GM18873 (cell line): ENCODE data around the gene RTN1.
"Not testable (repeated sequence)": the region's sequence is repeated elsewhere in the genome, so short reads cannot be mapped to it uniquely, and the experiment has no call there.

ENCODE experiments used
- ATAC-seq: cut with Tn5 transposase; IDR thresholded peaks from one replicate; pipeline ENCODE4 v1.9.1; 2021; ENCODE audit warnings: mild to moderate bottlenecking, moderate library complexity, moderate number of reproducible peaks; ENCODE audit not compliant: unreplicated experiment, low FRiP score

The RTN1 gene

DNA sequence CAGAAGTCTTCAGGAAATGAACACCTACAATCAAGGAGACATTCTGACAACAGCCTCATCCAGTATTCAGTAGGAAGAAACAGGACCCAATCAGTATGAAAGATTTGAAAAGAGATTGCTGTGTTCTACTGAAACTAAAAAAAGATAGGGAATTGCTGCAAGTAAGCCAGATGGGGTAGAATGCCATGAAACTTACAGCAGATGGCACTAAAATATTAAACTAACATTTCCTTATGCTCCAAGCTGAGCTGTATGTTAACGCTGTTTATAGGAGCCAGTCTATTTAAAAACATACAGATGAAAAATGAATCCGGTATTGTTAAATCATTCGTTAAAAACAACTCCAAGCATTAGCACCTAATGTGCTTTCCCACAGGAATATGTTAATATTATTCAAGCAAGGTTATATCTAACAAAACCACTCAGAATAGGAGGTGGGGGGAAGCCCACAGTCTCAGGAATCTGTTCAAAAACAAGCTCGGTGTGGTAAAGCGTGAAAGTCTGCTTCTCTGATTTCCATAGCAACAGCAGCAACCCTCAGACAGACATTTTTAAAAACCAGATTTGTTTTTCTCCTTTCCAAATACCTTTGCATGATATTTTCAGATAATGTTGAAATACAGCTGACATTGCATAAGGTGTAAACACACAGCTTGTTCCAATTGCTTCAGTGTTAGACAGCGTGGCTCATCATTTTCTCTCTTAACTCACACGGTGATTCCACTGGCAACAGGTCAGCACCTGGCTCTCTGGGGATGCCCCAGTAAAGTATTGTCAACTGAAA is 162.6 kb downstream of the RTN1 start:
- ATAC-seq: no peak

DNA sequence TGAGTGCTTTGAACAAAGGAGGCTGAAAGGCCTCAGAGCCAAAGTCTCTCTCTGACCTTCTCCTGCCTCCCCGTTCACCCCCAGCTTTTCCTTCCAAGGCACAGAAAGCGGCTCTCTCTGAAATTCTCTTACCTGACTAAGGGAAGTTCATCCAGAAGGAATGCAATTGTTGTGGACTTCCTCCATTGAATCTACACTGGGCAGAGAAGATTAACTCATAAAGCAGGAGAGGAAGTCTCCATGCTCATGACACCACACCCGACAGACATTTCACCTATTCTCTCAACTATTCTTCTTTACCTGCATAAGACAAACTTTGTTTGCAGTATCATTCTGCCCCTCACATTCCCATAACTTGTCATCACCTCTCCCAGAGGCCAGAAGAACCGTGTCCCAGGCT is 164.7 kb downstream of the RTN1 start:
- no peak for ATAC-seq

DNA sequence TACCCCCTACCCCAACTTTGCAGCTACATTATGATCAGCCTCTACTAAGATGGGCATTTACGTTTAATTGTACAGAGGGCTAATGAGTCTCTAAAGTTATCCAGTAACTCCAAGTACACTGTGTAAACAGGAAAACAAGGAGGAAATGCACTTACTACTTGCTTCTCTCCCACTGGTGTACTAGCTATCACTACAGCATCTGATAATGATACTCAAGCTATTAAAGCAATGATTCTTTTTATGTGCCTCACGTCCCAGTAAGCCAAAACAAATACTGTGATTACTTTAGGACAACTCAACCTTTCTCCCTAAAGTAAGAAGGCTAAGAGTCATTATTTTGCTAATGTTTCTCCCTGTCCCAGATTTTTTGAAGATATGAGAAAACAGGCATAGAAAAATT is 165.3 kb downstream of the RTN1 start:
- ATAC-seq: no peak

DNA sequence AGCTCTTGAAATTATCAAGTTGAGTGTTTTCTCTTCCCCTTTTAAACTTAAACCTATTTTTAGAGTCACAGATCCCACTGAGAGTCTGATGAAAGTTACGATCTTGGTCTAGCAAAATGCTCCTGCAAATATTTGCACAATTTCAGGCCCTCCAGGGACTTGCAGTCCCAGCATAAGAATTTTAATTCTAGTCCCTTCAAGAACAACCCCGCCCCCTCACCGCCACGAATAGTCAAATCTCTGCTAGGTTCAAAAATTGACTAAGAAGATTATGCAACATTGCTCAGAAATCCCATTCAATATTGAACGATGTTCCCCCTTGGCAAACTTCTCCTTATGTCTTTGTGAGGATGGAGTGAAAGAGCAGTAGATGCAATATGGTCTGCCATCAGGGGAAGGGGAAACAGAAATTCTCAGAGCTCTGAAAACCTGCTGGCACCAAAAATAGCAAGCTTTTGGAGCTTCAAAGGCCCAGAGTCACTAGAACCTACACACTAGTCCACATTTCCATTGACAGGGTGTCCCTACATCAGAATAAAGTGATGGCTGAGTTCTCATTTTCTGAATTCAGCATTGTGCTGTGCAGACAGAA is 166.4 kb downstream of the RTN1 start:
- ATAC-seq: no peak

DNA sequence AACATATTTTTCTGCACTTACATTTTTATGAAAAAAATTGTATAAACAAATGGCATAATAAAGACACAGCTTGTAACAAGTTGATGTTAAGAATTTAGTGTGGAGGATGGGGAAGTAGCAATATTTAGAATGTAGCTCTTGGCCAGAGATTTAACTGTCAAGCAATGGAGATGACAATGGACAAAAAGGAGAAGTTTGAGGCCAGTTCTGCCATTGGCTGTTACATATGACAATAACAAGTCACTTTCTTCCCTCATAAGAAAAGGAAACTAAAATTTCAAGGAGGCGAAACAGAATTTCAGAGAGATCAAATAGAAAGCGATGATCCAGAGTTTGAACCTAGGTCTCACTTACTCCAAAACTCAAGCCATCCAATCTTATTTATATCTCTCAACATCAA is 171.1 kb downstream of the RTN1 start:
- no peak for ATAC-seq

DNA sequence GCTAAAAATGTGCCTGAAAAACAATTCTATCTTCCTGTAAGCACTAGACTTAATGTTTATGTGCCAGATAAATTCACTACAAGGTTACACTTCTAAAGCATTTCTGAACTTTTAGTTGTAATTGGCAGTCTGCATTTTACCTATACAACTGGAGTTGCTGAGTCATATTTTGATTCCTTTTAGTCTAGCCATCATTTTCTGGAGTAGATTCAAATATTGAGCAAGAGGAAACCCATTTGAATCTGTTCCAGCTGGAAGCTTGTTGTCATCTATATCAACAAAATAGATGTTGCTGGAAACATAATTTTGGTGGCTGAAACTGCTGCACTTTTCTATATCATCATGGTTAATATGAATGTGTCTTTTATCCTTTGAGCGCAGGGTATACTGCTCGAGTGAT is 171.8 kb downstream of the RTN1 start:
- ATAC-seq: no peak

DNA sequence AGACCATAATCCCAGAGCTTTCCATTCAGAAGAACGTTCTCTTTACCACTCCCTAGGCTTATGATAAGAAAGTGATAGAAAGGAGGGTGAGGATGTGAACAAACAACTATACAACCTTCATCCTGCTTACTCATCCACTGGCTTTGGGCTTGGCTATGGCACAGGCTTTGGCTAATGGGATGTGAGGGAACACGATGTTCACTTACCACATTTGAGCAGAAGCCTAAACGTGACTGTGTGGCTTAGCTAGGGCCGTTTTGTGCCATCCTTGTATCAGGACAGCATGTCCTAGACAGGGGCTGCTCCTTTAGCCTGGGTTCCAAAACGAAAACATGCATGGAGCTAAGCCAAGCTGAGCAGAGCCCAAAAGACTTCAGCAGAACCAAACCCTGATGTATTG is 175.4 kb downstream of the RTN1 start:
- no peak for ATAC-seq

DNA sequence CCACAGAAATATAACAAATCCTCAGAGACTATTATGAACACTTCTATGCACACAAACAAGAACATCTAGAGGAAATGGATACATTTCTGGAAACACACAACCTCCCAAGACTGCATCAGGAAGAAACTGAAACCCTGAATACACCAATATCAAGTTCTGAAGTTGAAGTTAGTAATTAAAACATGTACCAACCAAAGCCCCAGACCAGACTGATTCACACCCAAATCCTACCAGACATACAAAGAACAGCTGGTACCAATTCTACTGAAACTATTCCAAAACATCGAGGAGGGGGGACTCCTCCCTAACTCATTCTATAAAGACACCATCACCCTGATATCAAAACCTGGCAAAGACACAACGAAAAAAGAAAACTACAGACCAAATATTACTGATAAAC is 179.3 kb downstream of the RTN1 start:
- ATAC-seq: no peak

DNA sequence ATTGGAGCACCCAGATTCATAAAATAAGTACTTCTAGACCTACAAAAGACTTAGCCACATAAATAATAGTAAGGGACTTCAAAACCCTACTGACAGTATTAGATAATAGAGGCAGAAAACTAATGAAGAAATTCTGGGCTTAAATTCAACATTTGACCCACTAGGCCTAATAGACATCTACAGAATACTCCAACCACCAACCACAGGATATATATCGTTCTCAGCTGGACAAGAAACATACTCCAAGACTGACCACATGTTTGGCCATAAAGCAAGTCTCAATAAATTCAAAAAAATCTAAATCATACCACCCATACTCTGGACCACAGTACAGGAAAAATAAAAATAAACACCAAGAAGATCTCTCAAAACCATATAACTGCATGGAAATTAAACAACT is 180.2 kb downstream of the RTN1 start:
- ATAC-seq: no peak

DNA sequence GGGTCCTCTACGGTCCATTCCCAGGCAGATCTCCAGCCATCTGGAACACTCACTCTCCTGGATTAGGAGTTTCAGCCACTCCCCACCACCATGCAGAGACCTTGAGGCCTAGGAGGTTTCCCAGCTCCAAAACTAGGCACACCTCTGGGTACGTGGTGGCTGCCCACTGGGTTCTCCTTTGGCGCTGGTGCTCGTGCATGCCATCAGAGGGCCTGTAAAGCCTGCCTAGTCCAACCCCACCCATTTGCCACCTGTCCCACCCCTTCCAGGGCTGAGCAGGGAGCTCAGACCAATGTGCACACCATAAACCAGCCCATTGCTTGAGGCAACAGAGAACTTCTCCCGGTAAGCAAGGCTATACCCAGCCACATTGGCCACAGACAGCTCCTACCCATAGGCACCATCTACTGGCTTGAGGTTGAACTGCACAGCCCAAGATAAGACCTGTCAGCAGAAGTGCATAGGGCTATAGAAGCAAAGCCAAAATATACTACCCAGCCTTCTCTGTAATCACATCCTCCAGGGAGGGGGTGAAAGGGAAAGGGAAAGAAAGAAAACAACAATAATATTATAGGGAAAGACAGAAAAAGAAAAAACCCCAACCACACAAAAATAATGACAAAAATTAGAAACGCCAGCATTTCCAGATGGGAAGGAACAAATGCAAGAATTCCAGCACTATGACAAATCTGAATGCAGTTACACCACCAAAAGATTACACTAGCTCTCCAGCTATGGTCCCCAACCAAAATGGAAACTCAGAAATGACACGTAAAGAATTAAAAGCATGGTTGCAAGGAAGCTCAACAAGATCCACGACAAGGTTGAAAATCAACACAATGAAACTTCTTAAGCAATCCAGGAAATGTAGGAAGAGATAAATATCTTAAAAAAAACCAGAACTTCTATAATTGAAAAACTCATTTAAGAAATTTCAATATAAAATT is 182.1 kb downstream of the RTN1 start:
- peak; percentile 94 for ATAC-seq

DNA sequence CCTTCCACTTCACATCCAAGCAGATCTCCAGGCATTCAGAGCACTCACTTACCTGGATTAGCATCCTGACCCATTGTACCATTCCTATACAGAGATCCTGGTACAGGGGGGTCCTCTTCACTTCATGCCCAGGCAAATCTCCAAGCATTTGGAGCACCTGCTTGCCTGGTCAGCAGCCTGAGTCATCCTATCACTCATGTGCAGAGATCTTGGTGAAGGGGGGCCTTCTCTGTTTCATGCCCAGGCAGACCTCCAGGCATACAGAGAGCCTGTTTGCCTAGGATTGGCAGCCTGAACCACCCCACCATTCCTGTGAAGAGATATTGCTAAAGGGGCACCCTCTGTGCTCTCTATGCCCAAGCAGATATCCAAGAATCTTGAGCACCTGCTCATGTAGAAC is 182.9 kb downstream of the RTN1 start:
- ATAC-seq: no peak

DNA sequence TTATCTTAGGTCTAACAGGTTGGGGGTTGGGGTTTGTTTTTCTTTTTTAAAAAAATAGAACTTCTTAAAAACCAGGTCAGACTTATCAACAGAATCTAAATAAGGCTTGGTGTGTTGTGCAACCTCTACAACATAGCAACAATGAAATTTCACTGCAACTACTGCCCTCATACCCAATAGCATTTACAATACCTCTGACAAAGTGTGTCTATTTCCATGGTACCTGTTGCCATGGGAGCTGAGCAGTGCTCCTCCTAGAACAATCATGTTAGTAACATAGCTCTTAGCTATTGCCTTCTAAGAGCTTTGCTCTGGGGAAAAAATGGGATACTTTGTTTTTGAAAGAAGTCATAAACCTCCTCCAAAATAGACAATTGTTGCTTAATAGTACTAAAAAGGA is 190.7 kb downstream of the RTN1 start:
- no peak for ATAC-seq

DNA sequence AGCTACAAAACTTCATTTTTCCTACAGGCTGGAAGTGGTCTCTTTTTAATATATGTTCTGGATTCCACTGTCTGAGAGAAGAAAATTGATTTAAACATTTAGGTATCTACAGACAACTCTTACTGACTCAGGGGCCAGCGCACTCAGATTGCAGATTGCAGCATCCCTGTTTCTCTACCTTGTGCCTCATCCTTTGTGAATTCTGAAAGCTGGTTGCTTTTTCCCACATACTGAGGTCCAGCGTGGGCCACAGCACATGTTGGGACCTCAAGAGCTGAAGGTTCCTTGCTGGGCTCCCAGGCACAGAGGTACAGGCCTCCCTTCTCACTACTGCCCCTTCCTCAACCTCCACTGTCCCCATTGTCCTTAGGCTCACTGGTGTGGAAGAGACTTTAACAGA is 192.2 kb downstream of the RTN1 start:
- ATAC-seq: no peak

DNA sequence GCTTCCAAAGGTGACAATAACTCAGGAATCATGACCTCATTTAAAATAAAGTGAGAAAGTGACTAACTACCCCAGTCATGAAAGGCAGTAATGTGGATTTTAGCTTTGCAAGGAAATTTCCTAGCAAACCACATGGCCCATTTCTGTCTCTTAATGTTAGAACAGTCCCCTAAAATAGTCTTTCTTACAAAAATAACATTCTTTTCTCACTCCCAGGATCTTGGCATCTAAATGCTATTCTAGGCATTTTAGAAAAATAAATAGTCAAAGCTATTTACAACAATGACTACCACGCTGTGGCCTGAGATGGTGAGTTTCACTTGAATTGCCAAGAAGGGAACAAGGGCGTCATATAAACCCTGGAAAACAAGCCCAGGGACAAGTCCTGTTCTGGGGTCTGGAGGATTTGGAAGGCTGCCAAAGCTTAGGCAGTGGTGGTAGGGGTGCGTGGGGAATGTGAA is 192.8 kb downstream of the RTN1 start:
- ATAC-seq: no peak

DNA sequence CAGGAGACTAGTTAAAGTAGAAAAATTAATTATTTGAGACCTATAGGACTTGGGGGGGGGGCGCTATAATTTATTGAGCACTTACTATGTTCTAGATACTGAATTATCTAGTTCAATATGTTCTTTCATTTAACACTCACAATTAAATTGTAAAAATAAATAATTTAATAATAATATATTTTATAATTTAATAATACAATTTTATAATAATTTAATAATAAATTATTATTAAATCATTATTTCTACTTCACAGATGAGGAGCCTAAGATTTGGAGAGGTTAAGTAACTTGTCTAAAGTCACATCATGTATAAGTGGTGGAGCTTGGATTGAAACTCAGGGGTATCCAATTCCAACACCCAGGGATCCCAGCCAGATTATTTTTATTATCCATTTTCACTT is 195.2 kb downstream of the RTN1 start:
- no peak for ATAC-seq

DNA sequence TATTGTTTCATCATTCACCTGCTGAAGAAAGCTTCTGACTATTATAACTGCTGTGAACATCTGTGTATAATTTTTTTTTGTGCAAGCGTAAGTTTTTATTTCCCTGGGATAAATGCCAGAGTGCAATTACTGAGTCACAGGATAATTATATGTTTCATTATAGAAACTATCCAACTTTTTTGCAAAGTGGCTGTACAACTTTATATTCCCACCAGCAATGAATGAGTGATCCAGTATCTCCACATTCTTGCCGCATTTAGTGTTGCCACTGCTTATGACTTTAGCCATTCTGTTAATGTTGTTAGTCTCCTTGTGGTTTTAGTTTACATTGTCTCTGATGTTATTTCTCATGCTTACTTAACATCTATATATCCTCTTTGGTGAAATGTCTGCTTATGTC is 205.8 kb downstream of the RTN1 start:
- no peak for ATAC-seq

DNA sequence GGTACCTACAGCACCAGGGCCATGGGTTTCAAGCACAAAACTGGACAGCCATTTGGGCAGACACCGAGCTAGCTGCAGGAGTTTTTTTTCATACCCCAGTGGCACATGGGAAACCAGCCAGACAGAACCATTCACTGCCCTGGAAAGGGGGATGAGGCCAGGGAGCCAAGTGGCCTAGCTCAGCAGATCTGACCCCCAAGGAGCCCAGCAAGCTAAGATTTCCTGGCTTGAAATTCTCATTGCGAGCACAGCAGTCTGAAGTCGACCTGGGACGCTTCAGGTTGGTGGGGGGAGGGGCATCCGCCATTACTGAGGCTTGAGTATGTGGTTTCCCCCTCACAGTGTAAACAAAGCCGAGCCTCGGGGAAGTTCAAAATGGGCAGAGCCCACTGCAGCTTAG is 212.8 kb downstream of the RTN1 start:
- ATAC-seq: no peak

DNA sequence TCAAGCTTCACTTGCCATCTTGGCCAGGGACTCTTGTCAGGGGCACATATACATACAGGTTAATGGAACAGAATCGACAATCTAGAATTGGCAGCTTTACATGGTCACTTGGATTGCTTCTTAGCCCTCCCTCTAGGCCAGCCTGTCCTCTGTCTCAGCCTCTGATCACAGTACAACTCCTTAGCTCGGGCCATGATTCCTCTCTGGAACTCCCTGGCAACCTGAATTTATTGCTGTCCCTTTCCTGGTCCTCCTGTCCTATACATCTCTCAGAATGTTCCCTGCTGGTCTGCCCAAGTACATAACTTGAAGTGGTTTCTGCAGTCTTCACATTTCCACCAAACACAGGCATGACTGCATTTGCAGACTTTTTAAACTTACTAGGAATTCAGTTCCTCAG is 214.1 kb downstream of the RTN1 start:
- ATAC-seq: no peak

DNA sequence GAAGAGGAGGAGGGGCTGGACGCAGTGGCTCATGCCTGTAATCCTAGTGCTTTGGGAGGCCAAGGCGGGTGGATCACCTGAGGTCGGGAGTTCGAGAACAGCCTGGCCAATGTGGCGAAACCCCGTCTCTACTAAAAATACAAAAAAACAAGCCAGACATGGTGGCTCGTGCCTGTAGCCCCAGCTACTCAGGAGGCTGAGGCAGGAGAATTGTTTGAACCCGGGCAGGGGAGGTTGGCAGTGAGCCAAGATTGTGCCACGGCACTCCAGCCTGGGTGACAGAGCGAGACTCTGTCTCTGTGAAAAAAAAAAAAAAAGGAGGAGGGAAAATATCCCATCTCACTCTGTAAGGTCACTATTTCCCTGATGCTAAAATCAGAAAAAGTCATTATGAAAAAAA is 216.4 kb downstream of the RTN1 start:
- not testable (repeated sequence) for ATAC-seq

DNA sequence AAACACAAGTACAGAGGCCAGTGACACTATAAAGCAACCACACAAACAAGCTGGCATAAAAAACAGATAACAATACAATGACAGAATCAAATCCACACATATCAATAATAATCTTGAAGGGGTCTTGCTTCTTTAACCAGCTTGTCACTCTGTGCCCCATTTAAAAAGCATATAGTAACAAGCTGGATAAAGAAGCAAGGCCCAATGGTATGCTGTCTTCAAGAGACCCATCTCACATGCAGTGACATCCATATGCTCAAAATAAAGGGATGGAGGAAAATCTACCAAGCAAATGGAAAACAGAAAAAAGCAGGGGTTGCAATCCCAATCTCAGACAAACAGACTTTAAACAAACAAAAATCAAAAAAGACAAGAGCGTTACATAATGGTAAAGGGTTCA is 223.7 kb downstream of the RTN1 start:
- ATAC-seq: not testable (repeated sequence)

DNA sequence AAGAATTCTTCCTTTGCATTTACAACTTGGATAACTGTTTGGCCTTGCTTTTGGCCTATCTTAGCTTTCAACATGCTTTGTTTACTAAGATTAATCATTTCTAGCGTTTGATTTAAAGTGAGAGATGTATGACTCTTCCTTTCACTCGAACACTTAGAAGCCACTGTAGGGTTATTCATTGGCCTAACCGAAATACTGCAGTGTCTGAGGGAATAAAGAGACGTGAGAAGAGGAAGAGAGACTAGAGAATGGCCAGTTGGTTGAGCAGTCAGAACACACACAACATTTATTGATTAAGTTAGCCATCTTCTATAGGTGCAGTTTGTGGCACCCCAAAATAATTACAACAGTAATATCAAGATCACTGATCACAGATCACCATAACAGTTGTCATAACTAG is 231.7 kb downstream of the RTN1 start:
- ATAC-seq: peak; percentile 66
